ENCODE data around the gene ZNF771. TPM values are rescaled to one million over a fixed set of nuclear protein-coding genes. Genes with fewer than 3 reads are reported as not detected.

ZNF771 gene
- total RNA-seq, 1 experiment from 2014 or later, result 11.0 TPM

- peak overlapping the region; percentile 64 to 95 for H3K4me3 ChIP-seq (replicated peaks in 1 of 2; ENCODE audit: low read depth in 1 of 2, low read length in 2 of 2)
- no peaks in the 10 kb centered on the region for H3K36me3 ChIP-seq (ENCODE audit: control insufficient read depth in 1 of 2, insufficient read depth in 2 of 2, low read length in 2 of 2)
- intact Hi-C loops (cut with micrococcal nuclease), result loop anchor here (2.0 kb wide), 1 partner anchor 16 kb away; the partner anchor contains the start of gene ZNF48
- no peaks in the 10 kb centered on the region for H3K27me3 ChIP-seq (ENCODE audit: insufficient read depth, low read length)
- H3K79me2 ChIP-seq (ENCODE audit: insufficient read depth, low read length), result no peaks in the 10 kb centered on the region
- DNase-seq (ENCODE audit: low read depth, low spot score) (peak; percentile 92), ATAC-seq (peak; percentile 91)
- H3K9me3 ChIP-seq (ENCODE audit: control insufficient read depth in 1 of 2, insufficient read depth in 1 of 2, low read depth in 1 of 2, low read length in 2 of 2), result no peaks in the 10 kb centered on the region
- H3K4me2 ChIP-seq (ENCODE audit: low read length), result peak overlapping the region; percentile 100
- H2AFZ ChIP-seq (ENCODE audit: low read depth, low read length, poor library complexity, severe bottlenecking), result no peak overlapping the region
- POLR2A ChIA-PET, result no interaction called here
- CTCF ChIA-PET, result no interaction called here
- BruUV-seq (replicated peaks), result no TSS peak
- RAD21 ChIA-PET (ENCODE audit: low non-redundant PET in 1 of 2, low total read pairs in 2 of 2, uncharacterized antibody in 2 of 2, unreplicated experiment in 2 of 2), result interaction anchor here in 1 of 2 experiments (1.0 kb wide), 1 partner anchor 39 kb away, joined by 13 read pairs; no protein-coding TSS in a partner anchor
- H3K27ac ChIP-seq (ENCODE audit: low read depth, low read length), result peak overlapping the region; percentile 97
- H4K20me1 ChIP-seq (ENCODE audit: insufficient read depth), result no peaks in the 10 kb centered on the region
- H3K9ac ChIP-seq (ENCODE audit: low read length), result peak overlapping the region; percentile 97
- H3K4me1 ChIP-seq (ENCODE audit: control insufficient read depth in 1 of 2, insufficient read depth in 2 of 2, low read length in 2 of 2), result peaks cover 14 to 33% of the 10 kb centered on the region in 2 experiments
- no peaks in the 10 kb centered on the region for H3K9me2 ChIP-seq (ENCODE audit: insufficient read depth)
- TF ChIP-seq POLR2AphosphoS5 (IDR thresholded peaks at IDR 0.05; ENCODE audit: low read depth, low read length) (peak; percentile 89), ZFX (IDR thresholded peaks at IDR 0.05) (peak; percentile 68), CEBPB (IDR thresholded peaks at IDR 0.05; ENCODE audit: low read depth) (no peak), MAX (IDR thresholded peaks at IDR 0.05) (no peak), ATF3 (IDR thresholded peaks at IDR 0.05) (no peak), REST (IDR thresholded peaks at IDR 0.05; ENCODE audit: low read depth) (no peak), YY1 (IDR thresholded peaks at IDR 0.05; ENCODE audit: extremely low read depth, insufficient replicate concordance, low read depth, low read length) (peak; percentile 5), CBX3 (IDR thresholded peaks at IDR 0.05; ENCODE audit: low read depth) (no peak), ELF1 (IDR thresholded peaks at IDR 0.05; ENCODE audit: borderline replicate concordance, low read depth) (no peak), ZNF274 (IDR thresholded peaks at IDR 0.05; ENCODE audit: low read depth, low read length) (no peak), CTCF (IDR thresholded peaks at IDR 0.05 in 2 of 3, conservative IDR thresholded peaks at IDR 0.05 in 1 of 3; ENCODE audit: borderline replicate concordance in 1 of 3, insufficient read depth in 1 of 3, low read depth in 2 of 3, low read length in 2 of 3) (peak in 2 of 3 experiments; percentile 16 to 24; a peak in 3 of 6 replicates), EZH2 (IDR thresholded peaks at IDR 0.05) (no peak), FOSL1 (IDR thresholded peaks at IDR 0.05; ENCODE audit: low read depth) (no peak), POLR2A (IDR thresholded peaks at IDR 0.05; ENCODE audit: borderline replicate concordance, extremely low read depth, insufficient read depth, insufficient read length) (peak; percentile 76), SIN3A (IDR thresholded peaks at IDR 0.05; ENCODE audit: low read depth) (no peak), EZH2phosphoT487 (IDR thresholded peaks at IDR 0.05; ENCODE audit: borderline replicate concordance) (no peak), SP1 (IDR thresholded peaks at IDR 0.05; ENCODE audit: low read depth) (no peak), TCF7L2 (IDR thresholded peaks at IDR 0.05; ENCODE audit: borderline replicate concordance, extremely low read depth, insufficient read depth, insufficient read length) (no peak), RAD21 (IDR thresholded peaks at IDR 0.05; ENCODE audit: low read depth) (no peak)
Measured at GRCh38 chr16:30378236-30379157, 28.9 kb upstream of the ZNF771 start.
